ENCODE data around the gene SLC27A2.

Gene SLC27A2

GRCh38 chr15:50231761-50232160 lies 49.8 kb downstream of the SLC27A2 start:
- Mint-ChIP-seq H3K4me3 (no peak overlapping the region), H3K4me1 (no peaks in the 10 kb centered on the region)
- no peak for TF ChIP-seq CTCF (IDR thresholded peaks at IDR 0.05)

GRCh38 chr15:50232791-50233190 lies 50.8 kb downstream of the SLC27A2 start:
- no peak for TF ChIP-seq CTCF (IDR thresholded peaks at IDR 0.05)
- DNase-seq = no peak
- Mint-ChIP-seq H3K4me1 (no peaks in the 10 kb centered on the region), H3K9me3 (no peaks in the 10 kb centered on the region), H3K27me3 (ENCODE audit: low read depth, poor library complexity) (no peaks in the 10 kb centered on the region), H3K4me3 (no peak overlapping the region), H3K27ac (no peak overlapping the region), H3K36me3 (ENCODE audit: low read depth) (no peaks in the 10 kb centered on the region)

More at GRCh38 chr15:50231761-50232160, 49.8 kb downstream of the SLC27A2 start:
- Mint-ChIP-seq H3K36me3 (ENCODE audit: low read depth) (no peaks in the 10 kb centered on the region), H3K27ac (no peak overlapping the region), H3K9me3 (no peaks in the 10 kb centered on the region), H3K27me3 (ENCODE audit: low read depth, poor library complexity) (no peaks in the 10 kb centered on the region)
- DNase-seq = no peak

GRCh38 chr15:50233192-50233736 lies 51.3 kb downstream of the SLC27A2 start:
- no peak overlapping the region for H3K4me3 Mint-ChIP-seq
- DNase-seq = no peak
- no peaks in the 10 kb centered on the region for H3K27me3 Mint-ChIP-seq (ENCODE audit: low read depth, poor library complexity)
- H3K9me3 Mint-ChIP-seq = no peaks in the 10 kb centered on the region
- no peak overlapping the region for H3K27ac Mint-ChIP-seq
- no peaks in the 10 kb centered on the region for H3K36me3 Mint-ChIP-seq (ENCODE audit: low read depth)
- TF ChIP-seq CTCF (IDR thresholded peaks at IDR 0.05) = no peak
- H3K4me1 Mint-ChIP-seq = no peaks in the 10 kb centered on the region

GRCh38 chr15:50234764-50235163 lies 52.8 kb downstream of the SLC27A2 start:
- H3K4me3 Mint-ChIP-seq = no peak overlapping the region
- no peaks in the 10 kb centered on the region for H3K4me1 Mint-ChIP-seq
- H3K9me3 Mint-ChIP-seq = no peaks in the 10 kb centered on the region
- H3K27me3 Mint-ChIP-seq (ENCODE audit: low read depth, poor library complexity) = no peaks in the 10 kb centered on the region
- no peak overlapping the region for H3K27ac Mint-ChIP-seq
- no peak for DNase-seq
- no peak for TF ChIP-seq CTCF (IDR thresholded peaks at IDR 0.05)
- no peaks in the 10 kb centered on the region for H3K36me3 Mint-ChIP-seq (ENCODE audit: low read depth)

GRCh38 chr15:50235794-50236193 lies 53.8 kb downstream of the SLC27A2 start:
- Mint-ChIP-seq H3K36me3 (ENCODE audit: low read depth) (no peaks in the 10 kb centered on the region), H3K9me3 (no peaks in the 10 kb centered on the region), H3K27me3 (ENCODE audit: low read depth, poor library complexity) (no peaks in the 10 kb centered on the region), H3K27ac (no peak overlapping the region), H3K4me3 (no peak overlapping the region), H3K4me1 (no peaks in the 10 kb centered on the region)
- no peak for TF ChIP-seq CTCF (IDR thresholded peaks at IDR 0.05)
- DNase-seq = no peak

- no peak for TF ChIP-seq CTCF (IDR thresholded peaks at IDR 0.05)
- H3K27me3 Mint-ChIP-seq (ENCODE audit: low read depth, poor library complexity) = no peaks in the 10 kb centered on the region
These were observed 54.4 kb downstream of the SLC27A2 start for GRCh38 chr15:50236433-50236832.

More at GRCh38 chr15:50236433-50236832, 54.4 kb downstream of the SLC27A2 start:
- DNase-seq = no peak
- H3K4me1 Mint-ChIP-seq = no peaks in the 10 kb centered on the region
- no peak overlapping the region for H3K27ac Mint-ChIP-seq
- no peak overlapping the region for H3K4me3 Mint-ChIP-seq
- no peaks in the 10 kb centered on the region for H3K36me3 Mint-ChIP-seq (ENCODE audit: low read depth)
- H3K9me3 Mint-ChIP-seq = no peaks in the 10 kb centered on the region

All from nephron progenitor cell (in vitro differentiated cells).